ENCODE measurements around the gene MYO1E.

The MYO1E gene

GRCh38 chr15:59230531-59231055 lies 142.1 kb downstream of the MYO1E start:
- no peak for DNase-seq (ENCODE audit: low read depth in 2 of 2)

- no peak for DNase-seq (ENCODE audit: low read depth in 2 of 2)
Observed at GRCh38 chr15:59229453-59229852, 143.2 kb downstream of the MYO1E start.

- no peak for DNase-seq (ENCODE audit: low read depth in 2 of 2)
Observed at GRCh38 chr15:59229015-59229414, 143.7 kb downstream of the MYO1E start.

- DNase-seq (ENCODE audit: low read depth in 2 of 2), result no peak
Observed at GRCh38 chr15:59227021-59227420, 145.7 kb downstream of the MYO1E start.

- DNase-seq (ENCODE audit: low read depth in 2 of 2), result no peak
Observed at GRCh38 chr15:59224474-59224873, 148.2 kb downstream of the MYO1E start.

GRCh38 chr15:59223736-59224135 lies 148.9 kb downstream of the MYO1E start:
- no peak for DNase-seq (ENCODE audit: low read depth in 2 of 2)

- DNase-seq (ENCODE audit: low read depth in 2 of 2), result no peak
Observed at GRCh38 chr15:59222906-59223550, 149.6 kb downstream of the MYO1E start.

- DNase-seq (ENCODE audit: low read depth in 2 of 2), result peak; percentile 77 to 81
Observed at GRCh38 chr15:59221511-59222505, 150.9 kb downstream of the MYO1E start.

- no peak for DNase-seq (ENCODE audit: low read depth in 2 of 2)
Observed at GRCh38 chr15:59218710-59219109, 154.0 kb downstream of the MYO1E start.

- no peak for DNase-seq (ENCODE audit: low read depth in 2 of 2)
Observed at GRCh38 chr15:59217876-59218498, 154.7 kb downstream of the MYO1E start.

- DNase-seq (ENCODE audit: low read depth in 2 of 2), result no peak
Observed at GRCh38 chr15:59216911-59217310, 155.8 kb downstream of the MYO1E start.

- no peak for DNase-seq (ENCODE audit: low read depth in 2 of 2)
Observed at GRCh38 chr15:59210186-59210585, 162.5 kb downstream of the MYO1E start.

GRCh38 chr15:59208613-59209249 lies 163.9 kb downstream of the MYO1E start:
- no peak for DNase-seq (ENCODE audit: low read depth in 2 of 2)

- no peak for DNase-seq (ENCODE audit: low read depth in 2 of 2)
Observed at GRCh38 chr15:59206623-59207183, 166.0 kb downstream of the MYO1E start, which contains the start of gene LDHAL6B. Gene LDHAL6B (plus strand): TSS chr15:59206843. CDS start chr15:59206941, 98 bp downstream.

GRCh38 chr15:59205839-59206622 lies 166.6 kb downstream of the MYO1E start:
- no peak for DNase-seq (ENCODE audit: low read depth in 2 of 2)

GRCh38 chr15:59203657-59204056 lies 169.0 kb downstream of the MYO1E start:
- DNase-seq (ENCODE audit: low read depth in 2 of 2), result no peak

GRCh38 chr15:59203008-59203407 lies 169.7 kb downstream of the MYO1E start:
- DNase-seq (ENCODE audit: low read depth in 2 of 2), result no peak

GRCh38 chr15:59200560-59200959 lies 172.1 kb downstream of the MYO1E start:
- no peak for DNase-seq (ENCODE audit: low read depth in 2 of 2)

GRCh38 chr15:59199626-59200465 lies 172.8 kb downstream of the MYO1E start:
- DNase-seq (ENCODE audit: low read depth in 2 of 2), result peak in 1 of 2 experiments; percentile 22

All from fibroblast of skin of left quadriceps (primary cell).